Astrocyte (in vitro differentiated cells and primary cell): ENCODE measurements around the gene DNAH2. TPM values are rescaled to one million over a fixed set of nuclear protein-coding genes. Genes with fewer than 3 reads are reported as not detected.
"Not testable (repeated sequence)": the region's sequence is repeated elsewhere in the genome, so short reads cannot be mapped to it uniquely, and the experiment has no call there.

ENCODE experiments used
- DNase-seq: peaks from one replicate; pipeline ENCODE4 v3.0.0-alpha.2; 2010; ENCODE audit warnings: low read depth
- FAIRE-seq: peaks from 2 replicates; lab custom pipeline; 2011; peaks lifted over from hg19 to GRCh38; lab: Jason Lieb, UNC
- H2AFZ ChIP-seq: 2 replicates; pipeline ENCODE4 v1.6.0; 2012; ENCODE audit warnings: low read depth, low read length, inconsistent platforms
- H3K27ac ChIP-seq: 2 replicates; pipeline ENCODE4 v1.5.1; 2011; ENCODE audit warnings: low read depth, low read length, inconsistent platforms
- H3K27me3 ChIP-seq: 2 replicates; pipeline ENCODE4 v1.6.0; 2011; ENCODE audit warnings: low read length, inconsistent platforms; ENCODE audit not compliant: insufficient read depth
- H3K36me3 ChIP-seq: 2 replicates; pipeline ENCODE4 v1.5.1; 2011; ENCODE audit warnings: low read length, inconsistent platforms; ENCODE audit not compliant: insufficient read depth
- H3K4me1 ChIP-seq: 2 replicates; pipeline ENCODE4 v1.5.1; 2011; ENCODE audit warnings: low read length, inconsistent platforms; ENCODE audit not compliant: insufficient read depth
- H3K4me2 ChIP-seq: 2 replicates; pipeline ENCODE4 v1.6.0; 2012; ENCODE audit warnings: low read length, inconsistent platforms
- H3K4me3 ChIP-seq: 2 replicates; pipeline ENCODE4 v1.5.1; 2011; ENCODE audit warnings: low read depth, mild to moderate bottlenecking, low read length, inconsistent platforms; ENCODE audit not compliant: insufficient read depth
- H3K79me2 ChIP-seq: 2 replicates; pipeline ENCODE4 v1.6.0; 2012; ENCODE audit warnings: mild to moderate bottlenecking, low read length, inconsistent platforms; ENCODE audit not compliant: insufficient read depth
- H3K9ac ChIP-seq: 2 replicates; pipeline ENCODE4 v1.6.0; 2012; ENCODE audit warnings: mild to moderate bottlenecking, low read length, inconsistent platforms
- H3K9me3 ChIP-seq: 2 replicates; pipeline ENCODE4 v1.5.1; 2012; ENCODE audit warnings: low read depth, mild to moderate bottlenecking, low read length, inconsistent platforms; ENCODE audit not compliant: insufficient read depth
- H4K20me1 ChIP-seq: 2 replicates; pipeline ENCODE4 v1.6.0; 2012; ENCODE audit warnings: low read length, inconsistent platforms; ENCODE audit not compliant: insufficient read depth
- H3K27ac Mint-ChIP-seq: one replicate; pipeline ENCODE4 v1.8.0; 2021; ENCODE audit warnings: mild to moderate bottlenecking, mixed read lengths; ENCODE audit not compliant: unreplicated experiment
- H3K27me3 Mint-ChIP-seq: one replicate; pipeline ENCODE4 v1.8.0; 2021; ENCODE audit warnings: low read depth, mixed read lengths; ENCODE audit not compliant: unreplicated experiment
- H3K36me3 Mint-ChIP-seq: one replicate; pipeline ENCODE4 v1.8.0; 2021; ENCODE audit warnings: low read depth, mixed read lengths; ENCODE audit not compliant: unreplicated experiment
- H3K4me1 Mint-ChIP-seq: one replicate; pipeline ENCODE4 v1.8.0; 2021; ENCODE audit warnings: low read depth, mixed read lengths; ENCODE audit not compliant: unreplicated experiment
- H3K4me3 Mint-ChIP-seq: one replicate; pipeline ENCODE4 v1.8.0; 2021; ENCODE audit warnings: mild to moderate bottlenecking, moderate library complexity, mixed read lengths; ENCODE audit not compliant: unreplicated experiment
- H3K9me3 Mint-ChIP-seq: one replicate; pipeline ENCODE4 v1.8.0; 2021; ENCODE audit warnings: mild to moderate bottlenecking, mixed read lengths; ENCODE audit not compliant: unreplicated experiment
- CTCF ChIP-seq: IDR thresholded peaks from 2 replicates; pipeline ENCODE4 v1.5.1; 2011; ENCODE audit warnings: low read depth, mild to moderate bottlenecking, inconsistent platforms, low read length, moderate library complexity; ENCODE audit not compliant: insufficient read depth
- EZH2 ChIP-seq: IDR thresholded peaks from 2 replicates; pipeline ENCODE4 v1.6.1; 2012; ENCODE audit warnings: mild to moderate bottlenecking, low read length, inconsistent platforms; ENCODE audit not compliant: insufficient read depth
- total RNA-seq: library from RNA; stranded (reverse); gene quantifications from 2 replicates; pipeline ENCODE4 v1.2.1, GENCODE V29; 2021

Gene DNAH2
- total RNA-seq, 1 donor from 2014 or later = 0.11 TPM

- Histone ChIP-seq H3K36me3 (peaks cover 28% of the 10 kb centered on the region), H3K9me3 (no peaks in the 10 kb centered on the region), H4K20me1 (peaks cover 26% of the 10 kb centered on the region), H2AFZ (peak overlapping the region; percentile 83), H3K27me3 (no peaks in the 10 kb centered on the region), H3K4me1 (peaks cover 31% of the 10 kb centered on the region), H3K79me2 (peaks cover 32% of the 10 kb centered on the region), H3K4me2 (peak overlapping the region; percentile 94), H3K9ac (peak overlapping the region; percentile 90), H3K27ac (peak overlapping the region; percentile 93), H3K4me3 (peak overlapping the region; percentile 83)
- H3K4me1 Mint-ChIP-seq = peaks cover 19% of the 10 kb centered on the region
- H3K27me3 Mint-ChIP-seq = no peaks in the 10 kb centered on the region
- peaks cover 10% of the 10 kb centered on the region for H3K36me3 Mint-ChIP-seq
- no peak for TF ChIP-seq EZH2
- peak; percentile 34 for TF ChIP-seq CTCF
- H3K9me3 Mint-ChIP-seq = no peaks in the 10 kb centered on the region
- no peak for FAIRE-seq
- peak; percentile 39 for DNase-seq
- H3K27ac Mint-ChIP-seq = no peak overlapping the region
- no peak overlapping the region for H3K4me3 Mint-ChIP-seq
These were observed 140.9 kb downstream of the DNAH2 start for GRCh38 chr17:7858522-7858810.

GRCh38 chr17:7859028-7859427 lies 141.5 kb downstream of the DNAH2 start:
- Histone ChIP-seq H3K36me3 (peaks cover 29% of the 10 kb centered on the region), H3K9ac (peak overlapping the region; percentile 90), H3K27me3 (no peaks in the 10 kb centered on the region), H2AFZ (peak overlapping the region; percentile 83), H3K4me1 (peaks cover 31% of the 10 kb centered on the region), H3K9me3 (no peaks in the 10 kb centered on the region), H3K79me2 (peaks cover 32% of the 10 kb centered on the region), H4K20me1 (peaks cover 26% of the 10 kb centered on the region), H3K27ac (no peak overlapping the region), H3K4me3 (peak overlapping the region; percentile 83), H3K4me2 (peak overlapping the region; percentile 94)
- DNase-seq (no peak), FAIRE-seq (no peak)
- no peak overlapping the region for H3K4me3 Mint-ChIP-seq
- peaks cover 19% of the 10 kb centered on the region for H3K4me1 Mint-ChIP-seq
- peaks cover 8% of the 10 kb centered on the region for H3K36me3 Mint-ChIP-seq
- no peak for TF ChIP-seq CTCF
- no peak for TF ChIP-seq EZH2
- H3K9me3 Mint-ChIP-seq = no peaks in the 10 kb centered on the region
- peak overlapping the region; percentile 54 for H3K27ac Mint-ChIP-seq
- no peaks in the 10 kb centered on the region for H3K27me3 Mint-ChIP-seq

- Mint-ChIP-seq H3K9me3 (no peaks in the 10 kb centered on the region), H3K4me1 (peaks cover 10% of the 10 kb centered on the region), H3K27me3 (no peaks in the 10 kb centered on the region), H3K27ac (no peak overlapping the region), H3K36me3 (peaks cover 12% of the 10 kb centered on the region), H3K4me3 (no peak overlapping the region)
- peaks cover 13% of the 10 kb centered on the region for H3K4me1 ChIP-seq
- H3K9ac ChIP-seq = no peak overlapping the region
- H3K27ac ChIP-seq = no peak overlapping the region
- peaks cover 29% of the 10 kb centered on the region for H3K79me2 ChIP-seq
- TF ChIP-seq CTCF (peak; percentile 69), EZH2 (no peak)
- DNase-seq = peak; percentile 18
- no peak overlapping the region for H3K4me2 ChIP-seq
- no peaks in the 10 kb centered on the region for H3K27me3 ChIP-seq
- no peaks in the 10 kb centered on the region for H3K9me3 ChIP-seq
- H4K20me1 ChIP-seq = peaks cover 20% of the 10 kb centered on the region
- H2AFZ ChIP-seq = no peak overlapping the region
- no peak overlapping the region for H3K4me3 ChIP-seq
- H3K36me3 ChIP-seq = peaks cover 29% of the 10 kb centered on the region
- FAIRE-seq = no peak
These were observed 145.3 kb downstream of the DNAH2 start for GRCh38 chr17:7862692-7863437.

GRCh38 chr17:7864384-7864783 lies 146.8 kb downstream of the DNAH2 start:
- H3K27ac ChIP-seq, H3K27me3 ChIP-seq, FAIRE-seq, DNase-seq, H3K27ac Mint-ChIP-seq, H3K9me3 Mint-ChIP-seq, H3K9me3 ChIP-seq, H3K4me1 Mint-ChIP-seq, H3K9ac ChIP-seq, H3K27me3 Mint-ChIP-seq, H3K4me3 ChIP-seq, H3K4me1 ChIP-seq, H3K4me3 Mint-ChIP-seq, H2AFZ ChIP-seq, H3K4me2 ChIP-seq: not testable (repeated sequence)
- H3K79me2 ChIP-seq = peaks cover 15% of the 10 kb centered on the region
- peaks cover 20% of the 10 kb centered on the region for H4K20me1 ChIP-seq
- H3K36me3 Mint-ChIP-seq = peaks cover 17% of the 10 kb centered on the region
- H3K36me3 ChIP-seq = peaks cover 26% of the 10 kb centered on the region
